GM19372 (cell line): ENCODE results near the gene NTN5.

Experiments used
- ATAC-seq: cut with Tn5 transposase; IDR thresholded peaks from one replicate; pipeline ENCODE4 v1.9.1; 2021; ENCODE audit warnings: mild to moderate bottlenecking, low read depth, moderate library complexity; ENCODE audit not compliant: unreplicated experiment

Gene NTN5

GRCh38 chr19:48646001-48646721, 26.7 kb downstream of the NTN5 start, which contains the start of gene CA11:
Gene CA11, minus strand, starts transcription at chr19:48646187. Its CDS starts 555 bp downstream, at chr19:48645632.
- ATAC-seq: peak; percentile 78

- ATAC-seq: no peak
Measured at GRCh38 chr19:48645620-48646000, 27.2 kb downstream of the NTN5 start.

GRCh38 chr19:48644839-48645619, 27.8 kb downstream of the NTN5 start:
- ATAC-seq: no peak

GRCh38 chr19:48644355-48644754, 28.5 kb downstream of the NTN5 start:
- ATAC-seq: no peak

GRCh38 chr19:48642862-48643261, 30.0 kb downstream of the NTN5 start:
- ATAC-seq: no peak

- ATAC-seq: no peak
Measured at GRCh38 chr19:48641850-48642249, 31.0 kb downstream of the NTN5 start.

- no peak for ATAC-seq
Measured at GRCh38 chr19:48639483-48640375, 33.1 kb downstream of the NTN5 start.

GRCh38 chr19:48638831-48639381, 33.9 kb downstream of the NTN5 start:
- ATAC-seq: no peak

GRCh38 chr19:48637948-48638830, 34.6 kb downstream of the NTN5 start:
- peak; percentile 17 for ATAC-seq

GRCh38 chr19:48637449-48637947, 35.3 kb downstream of the NTN5 start:
- ATAC-seq: peak; percentile 77

GRCh38 chr19:48636859-48637448, 35.9 kb downstream of the NTN5 start, which contains the start of gene DBP:
Gene DBP, minus strand, starts transcription at chr19:48637379. Its CDS starts 385 bp downstream, at chr19:48636994.
- no peak for ATAC-seq

- no peak for ATAC-seq
Measured at GRCh38 chr19:48635966-48636858, 36.6 kb downstream of the NTN5 start.

GRCh38 chr19:48635263-48635965, 37.4 kb downstream of the NTN5 start:
- ATAC-seq: no peak

GRCh38 chr19:48634424-48635262, 38.2 kb downstream of the NTN5 start:
- ATAC-seq: peak; percentile 23

GRCh38 chr19:48634036-48634342, 38.8 kb downstream of the NTN5 start:
- ATAC-seq: no peak

- ATAC-seq: no peak
Measured at GRCh38 chr19:48633148-48634035, 39.4 kb downstream of the NTN5 start.
